Fibroblast of lung (primary cell): ENCODE data around the gene SCAPER. TPM values are rescaled to one million over a fixed set of nuclear protein-coding genes. Genes with fewer than 3 reads are reported as not detected.
"Not testable (repeated sequence)": the region's sequence is repeated elsewhere in the genome, so short reads cannot be mapped to it uniquely, and the experiment has no call there.

ENCODE experiments used
- DNase-seq, 2 donors: peaks; one replicate each; pipeline versions ENCODE4 v3.0.0 to v3.0.0-alpha.2; 2010; ENCODE audit warnings: low read depth in 2 of 2
- H2AFZ ChIP-seq: 2 replicates; pipeline ENCODE4 v1.5.1; 2012; ENCODE audit warnings: low read length, control low read depth, inconsistent platforms
- H3K27ac ChIP-seq: 2 replicates; pipeline ENCODE4 v1.5.1; 2011; ENCODE audit warnings: low read length, control low read depth; ENCODE audit not compliant: insufficient read depth
- H3K27me3 ChIP-seq: 2 replicates; pipeline ENCODE4 v1.5.1; 2011; ENCODE audit warnings: mild to moderate bottlenecking, low read length; ENCODE audit not compliant: control insufficient read depth, insufficient read depth
- H3K36me3 ChIP-seq: 2 replicates; pipeline ENCODE4 v1.5.1; 2011; ENCODE audit warnings: low read length; ENCODE audit not compliant: control insufficient read depth, insufficient read depth
- H3K4me1 ChIP-seq: 2 replicates; pipeline ENCODE4 v1.5.1; 2011; ENCODE audit warnings: low read length; ENCODE audit not compliant: control insufficient read depth, insufficient read depth; ENCODE audit errors: extremely low read depth
- H3K4me2 ChIP-seq: 2 replicates; pipeline ENCODE4 v1.5.1; 2011; ENCODE audit warnings: low read length, control low read depth; ENCODE audit not compliant: insufficient read depth; ENCODE audit errors: extremely low read depth
- H3K4me3 ChIP-seq, 4 experiments: fragments of 200-600 bp in 1 of 4; sonication (generic) in 1 of 4; replicated peaks in 1 of 4; 2 replicates each; pipeline ENCODE4 v1.5.1; 2011 to 2016; ENCODE audit warnings: low read length in 4 of 4, low read depth in 3 of 4, mild to moderate bottlenecking in 3 of 4, control low read depth in 2 of 4, inconsistent platforms in 1 of 4, mixed read lengths in 1 of 4; ENCODE audit not compliant: insufficient read depth in 1 of 4; ENCODE audit errors: control extremely low read depth in 1 of 4
- H3K79me2 ChIP-seq: 2 replicates; pipeline ENCODE4 v1.5.1; 2012; ENCODE audit warnings: mild to moderate bottlenecking, low read length, inconsistent platforms; ENCODE audit not compliant: control insufficient read depth, insufficient read depth
- H3K9ac ChIP-seq: 2 replicates; pipeline ENCODE4 v1.5.1; 2011; ENCODE audit warnings: mild to moderate bottlenecking, low read length, control low read depth; ENCODE audit not compliant: insufficient read depth
- H3K9me3 ChIP-seq: 2 replicates; pipeline ENCODE4 v1.5.1; 2012; ENCODE audit warnings: low read depth, low read length; ENCODE audit not compliant: control insufficient read depth, insufficient read depth
- H4K20me1 ChIP-seq: 2 replicates; pipeline ENCODE4 v1.5.1; 2011; ENCODE audit warnings: low read length; ENCODE audit not compliant: control insufficient read depth, insufficient read depth; ENCODE audit errors: extremely low read depth
- CTCF ChIP-seq, 2 donors: IDR thresholded peaks in 1 of 2; conservative IDR thresholded peaks in 1 of 2; 1 replicate in 1 of 2; 2 replicates in 1 of 2; pipeline ENCODE4 v1.5.1; 2011 to 2012; ENCODE audit warnings: low read length in 2 of 2, control low read depth in 1 of 2, inconsistent platforms in 1 of 2, low read depth in 1 of 2, mild to moderate bottlenecking in 1 of 2
- EZH2 ChIP-seq: IDR thresholded peaks from 2 replicates; pipeline ENCODE4 v1.5.1; 2012; ENCODE audit warnings: low read length, control low read depth, mild to moderate bottlenecking; ENCODE audit errors: missing control alignments
- polyA plus RNA-seq, 2 donors: library from polyadenylated mRNA; depleted of rRNA in 1 of 2; stranded (reverse) in 1 of 2; unstranded in 1 of 2; fragments of >200 nt; gene quantifications; 2 replicates each; pipeline ENCODE4 v1.2.1, GENCODE V29; 2011 to 2012; ENCODE audit warnings: missing spikeins in 1 of 2
- total RNA-seq: library from RNA; depleted of rRNA; stranded (reverse); fragments of >200 nt; gene quantifications from 2 replicates; pipeline ENCODE4 v1.2.1, GENCODE V29; 2014

The SCAPER gene
- total and polyA plus RNA-seq, 2 donors (not counting 1 experiment from before 2014, with no cell fraction given) = 2.3 to 9.1 TPM

- no peaks in the 10 kb centered on the region for H3K27me3 ChIP-seq
- H3K79me2 ChIP-seq = no peaks in the 10 kb centered on the region
- H3K27ac ChIP-seq = no peak overlapping the region
- no peak overlapping the region for H3K9ac ChIP-seq
- no peaks in the 10 kb centered on the region for H4K20me1 ChIP-seq
- H3K4me3 ChIP-seq = no peak overlapping the region
- H3K4me2 ChIP-seq = no peak overlapping the region
- no peaks in the 10 kb centered on the region for H3K9me3 ChIP-seq
- TF ChIP-seq EZH2 = no peak
- TF ChIP-seq CTCF (conservative IDR thresholded peaks at IDR 0.05 in 1 of 2, IDR thresholded peaks at IDR 0.05 in 1 of 2; ENCODE audit: low read depth in 1 of 2, low read length in 2 of 2) = no peak
- no peak for DNase-seq
- no peaks in the 10 kb centered on the region for H3K4me1 ChIP-seq
- no peaks in the 10 kb centered on the region for H3K36me3 ChIP-seq
- H2AFZ ChIP-seq = no peak overlapping the region
Observed at GRCh38 chr15:76503121-76503520, 402.0 kb downstream of the SCAPER start.

GRCh38 chr15:76502678-76503077 is 402.5 kb downstream of the SCAPER start:
- no peak overlapping the region for H2AFZ ChIP-seq
- TF ChIP-seq CTCF (conservative IDR thresholded peaks at IDR 0.05 in 1 of 2, IDR thresholded peaks at IDR 0.05 in 1 of 2; ENCODE audit: low read depth in 1 of 2, low read length in 2 of 2) (no peak), EZH2 (no peak)

GRCh38 chr15:76502185-76502584 is 403.0 kb downstream of the SCAPER start:
- H3K36me3 ChIP-seq, H3K4me1 ChIP-seq, H2AFZ ChIP-seq, H3K4me3 ChIP-seq, H3K9ac ChIP-seq, H3K27ac ChIP-seq, DNase-seq, H3K27me3 ChIP-seq, H4K20me1 ChIP-seq, H3K4me2 ChIP-seq, H3K79me2 ChIP-seq, H3K9me3 ChIP-seq: not testable (repeated sequence)

More at GRCh38 chr15:76502678-76503077, 402.5 kb downstream of the SCAPER start:
- H3K27ac ChIP-seq = no peak overlapping the region
- no peak for DNase-seq
- H3K4me2 ChIP-seq = no peak overlapping the region
- H4K20me1 ChIP-seq = no peaks in the 10 kb centered on the region
- H3K9ac ChIP-seq = no peak overlapping the region
- H3K36me3 ChIP-seq = no peaks in the 10 kb centered on the region
- H3K4me1 ChIP-seq = no peaks in the 10 kb centered on the region
- no peaks in the 10 kb centered on the region for H3K79me2 ChIP-seq
- no peak overlapping the region for H3K4me3 ChIP-seq
- no peaks in the 10 kb centered on the region for H3K27me3 ChIP-seq
- no peaks in the 10 kb centered on the region for H3K9me3 ChIP-seq
